ENCODE results near the gene GGACT. TPM values are rescaled to one million over a fixed set of nuclear protein-coding genes. Genes with fewer than 3 reads are reported as not detected.

Gene GGACT
- total RNA-seq, 4 donors from 2014 or later, result 1.9 to 8.7 (median 5.6) TPM

GRCh38 chr13:100541897-100542825 lies 46.4 kb downstream of the GGACT start:
- no peak overlapping the region for H3K27ac ChIP-seq
- TF ChIP-seq, protein P1, sequence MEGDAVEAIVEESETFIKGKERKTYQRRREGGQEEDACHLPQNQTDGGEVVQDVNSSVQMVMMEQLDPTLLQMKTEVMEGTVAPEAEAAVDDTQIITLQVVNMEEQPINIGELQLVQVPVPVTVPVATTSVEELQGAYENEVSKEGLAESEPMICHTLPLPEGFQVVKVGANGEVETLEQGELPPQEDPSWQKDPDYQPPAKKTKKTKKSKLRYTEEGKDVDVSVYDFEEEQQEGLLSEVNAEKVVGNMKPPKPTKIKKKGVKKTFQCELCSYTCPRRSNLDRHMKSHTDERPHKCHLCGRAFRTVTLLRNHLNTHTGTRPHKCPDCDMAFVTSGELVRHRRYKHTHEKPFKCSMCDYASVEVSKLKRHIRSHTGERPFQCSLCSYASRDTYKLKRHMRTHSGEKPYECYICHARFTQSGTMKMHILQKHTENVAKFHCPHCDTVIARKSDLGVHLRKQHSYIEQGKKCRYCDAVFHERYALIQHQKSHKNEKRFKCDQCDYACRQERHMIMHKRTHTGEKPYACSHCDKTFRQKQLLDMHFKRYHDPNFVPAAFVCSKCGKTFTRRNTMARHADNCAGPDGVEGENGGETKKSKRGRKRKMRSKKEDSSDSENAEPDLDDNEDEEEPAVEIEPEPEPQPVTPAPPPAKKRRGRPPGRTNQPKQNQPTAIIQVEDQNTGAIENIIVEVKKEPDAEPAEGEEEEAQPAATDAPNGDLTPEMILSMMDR (IDR thresholded peaks at IDR 0.05), result no peak
- no peak for TF ChIP-seq POLR2A (IDR thresholded peaks at IDR 0.05)
- H3K4me1 ChIP-seq, result no peaks in the 10 kb centered on the region
- intact Hi-C loops (cut with DNase I), result no loop called here
- H3K4me3 ChIP-seq (replicated peaks in 1 of 3), result no peak overlapping the region
- no peaks in the 10 kb centered on the region for H3K27me3 ChIP-seq
- no peaks in the 10 kb centered on the region for H3K36me3 ChIP-seq
- H3K9me3 ChIP-seq, result no peaks in the 10 kb centered on the region
- WGBS, 2 donors, result 91 to 93% methylated on average over 18 of the region's 18 CpGs
- no peak for DNase-seq

- Histone ChIP-seq H3K4me3 (replicated peaks in 1 of 3) (no peak overlapping the region), H3K9me3 (no peaks in the 10 kb centered on the region), H3K36me3 (no peaks in the 10 kb centered on the region), H3K27ac (no peak overlapping the region), H3K4me1 (no peaks in the 10 kb centered on the region), H3K27me3 (no peaks in the 10 kb centered on the region)
- intact Hi-C loops (cut with DNase I), result no loop called here
- no peak for DNase-seq
- TF ChIP-seq, protein P1 (IDR thresholded peaks at IDR 0.05), result no peak
- TF ChIP-seq POLR2A (IDR thresholded peaks at IDR 0.05), result no peak
- WGBS, 2 donors, result 84 to 93% methylated on average over 3 of the region's 3 CpGs
Measured at GRCh38 chr13:100540621-100541020, 48.0 kb downstream of the GGACT start.

DNA sequence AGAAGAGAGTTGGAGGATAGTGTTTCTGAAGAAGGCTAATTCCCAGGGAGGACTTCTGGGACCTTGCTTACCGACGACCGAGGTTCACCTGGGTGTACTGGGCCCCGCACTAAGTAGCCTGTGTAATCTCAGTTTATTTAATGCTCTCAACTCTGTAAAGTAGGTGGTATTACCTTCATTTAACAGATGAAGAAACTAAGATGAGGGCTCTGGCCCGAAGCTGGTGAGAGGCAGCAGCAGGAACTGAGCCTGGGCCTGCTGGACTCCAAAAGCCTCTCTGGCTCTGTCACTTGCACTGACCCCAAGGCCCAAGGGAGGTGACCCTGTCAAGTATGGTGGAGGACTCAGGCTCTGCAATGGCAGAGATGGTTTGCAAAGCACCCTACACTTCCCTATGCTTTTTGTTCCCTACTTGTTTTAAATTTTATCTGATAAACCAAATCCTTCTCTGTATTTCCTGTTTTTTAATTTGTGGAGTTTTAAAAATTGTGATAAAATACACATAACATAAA lies 50.6 kb downstream of the GGACT start:
- Histone ChIP-seq H3K4me1 (no peaks in the 10 kb centered on the region), H3K4me3 (replicated peaks in 1 of 3) (no peak overlapping the region), H3K9me3 (no peaks in the 10 kb centered on the region), H3K36me3 (no peaks in the 10 kb centered on the region), H3K27ac (no peak overlapping the region), H3K27me3 (no peaks in the 10 kb centered on the region)
- TF ChIP-seq, protein P1 (IDR thresholded peaks at IDR 0.05), result no peak
- no peak for TF ChIP-seq POLR2A (IDR thresholded peaks at IDR 0.05)
- intact Hi-C loops (cut with DNase I), result no loop called here
- DNase-seq, result no peak
- 93 to 94% methylated on average over 5 of the region's 5 CpGs for WGBS, 2 donors

DNA sequence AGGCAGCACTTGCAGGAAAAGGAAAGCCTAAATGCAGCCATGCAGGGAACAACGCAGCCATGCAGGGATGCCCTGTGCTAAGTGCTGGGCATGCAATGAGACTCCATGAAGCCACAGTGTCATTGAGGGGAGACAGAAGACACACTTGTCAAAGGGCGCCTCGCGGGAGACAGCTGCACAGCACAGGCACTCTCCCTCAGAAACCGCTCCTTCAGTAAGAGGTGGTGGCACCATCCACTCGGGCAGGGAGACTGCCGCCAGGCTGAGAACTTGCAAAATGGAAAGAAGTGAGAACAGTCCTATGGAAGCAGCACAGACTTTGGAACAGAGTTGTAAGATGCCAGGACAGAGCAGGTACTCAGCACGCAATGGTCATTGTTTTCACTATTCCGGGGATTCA lies 51.1 kb downstream of the GGACT start:
- no peak for DNase-seq
- Histone ChIP-seq H3K4me1 (no peaks in the 10 kb centered on the region), H3K27ac (no peak overlapping the region), H3K4me3 (replicated peaks in 1 of 3) (no peak overlapping the region), H3K27me3 (no peaks in the 10 kb centered on the region), H3K36me3 (peaks cover 0 to under 1% of the 10 kb centered on the region in 2 donors), H3K9me3 (no peaks in the 10 kb centered on the region)
- WGBS, 2 donors, result 89 to 96% methylated on average over 9 of the region's 9 CpGs
- intact Hi-C loops (cut with DNase I), result no loop called here
- TF ChIP-seq POLR2A (IDR thresholded peaks at IDR 0.05), result no peak
- TF ChIP-seq, protein P1 (IDR thresholded peaks at IDR 0.05), result no peak

GRCh38 chr13:100536643-100537180 lies 51.9 kb downstream of the GGACT start:
- DNase-seq, result no peak
- peaks cover 0 to 6% of the 10 kb centered on the region in 2 donors for H3K36me3 ChIP-seq
- H3K4me3 ChIP-seq (replicated peaks in 1 of 3), result no peak overlapping the region
- intact Hi-C loops (cut with DNase I), result no loop called here
- no peaks in the 10 kb centered on the region for H3K27me3 ChIP-seq
- 90 to 93% methylated on average over 13 of the region's 13 CpGs for WGBS, 2 donors
- H3K9me3 ChIP-seq, result no peaks in the 10 kb centered on the region
- H3K27ac ChIP-seq, result no peak overlapping the region
- no peak for TF ChIP-seq POLR2A (IDR thresholded peaks at IDR 0.05)
- TF ChIP-seq, protein P1 (IDR thresholded peaks at IDR 0.05), result no peak
- H3K4me1 ChIP-seq, result no peaks in the 10 kb centered on the region

Measured in thyroid gland (tissue), 4 donors.